HepG2 (cell line): Measurements from ENCODE around the gene IFT80. TPM values are rescaled to one million over a fixed set of nuclear protein-coding genes. Genes with fewer than 3 reads are reported as not detected.

Experiments
- AHR ChIP-seq: IDR thresholded peaks from 2 replicates; pipeline ENCODE4 v1.6.1; 2018; ENCODE audit warnings: missing genetic modification reagents, missing compliant biosample characterization
- BCL3 ChIP-seq: sonication (generic); formaldehyde crosslinking; IDR thresholded peaks from 2 replicates; pipeline ENCODE4 v1.5.1; 2020; ENCODE audit warnings: mild to moderate bottlenecking, missing genetic modification reagents, moderate library complexity
- DMTF1 ChIP-seq: sonication (generic); formaldehyde crosslinking; IDR thresholded peaks from 2 replicates; pipeline ENCODE4 v1.4.0; 2020; ENCODE audit warnings: mild to moderate bottlenecking, missing genetic modification reagents
- FLYWCH1 ChIP-seq: sonication (generic); formaldehyde crosslinking; IDR thresholded peaks from 2 replicates; pipeline ENCODE4 v1.8.1; 2023; ENCODE audit warnings: mild to moderate bottlenecking, missing genetic modification reagents
- FUBP1 ChIP-seq: sonication (generic); formaldehyde crosslinking; IDR thresholded peaks from 2 replicates; pipeline ENCODE4 v1.5.1; 2020; ENCODE audit warnings: missing genetic modification reagents, mild to moderate bottlenecking, borderline replicate concordance
- ISL2 ChIP-seq: sonication (generic); formaldehyde crosslinking; IDR thresholded peaks from 2 replicates; pipeline ENCODE4 v1.5.0; 2020; ENCODE audit warnings: missing genetic modification reagents
- MATR3 ChIP-seq: sonication (generic); formaldehyde crosslinking; IDR thresholded peaks from 2 replicates; pipeline ENCODE4 v1.4.0; 2020; ENCODE audit warnings: missing genetic modification reagents
- MEIS2 ChIP-seq: sonication (generic); formaldehyde crosslinking; IDR thresholded peaks from 2 replicates; pipeline ENCODE4 v1.9.0; 2021; ENCODE audit warnings: mild to moderate bottlenecking, missing genetic modification reagents
- MNT ChIP-seq: fragments of 450-650 bp; IDR thresholded peaks from 2 replicates; pipeline ENCODE4 v1.6.1; 2016
- NFE2L2 ChIP-seq: fragments of 150-350 bp; IDR thresholded peaks from 2 replicates; pipeline ENCODE4 v1.6.1; 2014; ENCODE audit warnings: low read length
- RBM22 ChIP-seq: fragments of 200-400 bp; formaldehyde crosslinking; optimal IDR thresholded peaks from 2 replicates; pipeline ENCODE3; 2017; ENCODE audit warnings: mild to moderate bottlenecking, low read length, moderate library complexity
- RNF2 ChIP-seq: fragments of 450-650 bp; conservative IDR thresholded peaks from 2 replicates; pipeline ENCODE4 v1.6.1; 2016; ENCODE audit warnings: low read depth
- RORA ChIP-seq: sonication (generic); formaldehyde crosslinking; IDR thresholded peaks from 2 replicates; pipeline ENCODE4 v1.5.0; 2020; ENCODE audit warnings: mild to moderate bottlenecking, missing genetic modification reagents, moderate library complexity
- SAP130 ChIP-seq: IDR thresholded peaks from 2 replicates; pipeline ENCODE4 v1.6.1; 2016; ENCODE audit warnings: low read depth
- SOX13 ChIP-seq, 3 experiments: fragments of 450-650 bp in 1 of 3; sonication (generic) in 1 of 3; formaldehyde crosslinking in 1 of 3; IDR thresholded peaks in 2 of 3; conservative IDR thresholded peaks in 1 of 3; 2 replicates each; pipeline versions ENCODE4 v1.5.0 to v1.6.1; 2016 to 2020; ENCODE audit warnings: antibody characterized with exemption in 1 of 3, mild to moderate bottlenecking in 1 of 3, missing compliant biosample characterization in 1 of 3, missing genetic modification reagents in 1 of 3, moderate library complexity in 1 of 3
- SP5 ChIP-seq: IDR thresholded peaks from 2 replicates; pipeline ENCODE4 v1.6.1; 2016; ENCODE audit warnings: low read depth, borderline replicate concordance
- TAF1 ChIP-seq: sonication (generic); formaldehyde crosslinking; IDR thresholded peaks from 2 replicates; pipeline ENCODE4 v1.4.0; 2020; ENCODE audit warnings: missing genetic modification reagents
- UBTF ChIP-seq: sonication (generic); formaldehyde crosslinking; IDR thresholded peaks from 2 replicates; pipeline ENCODE4 v1.4.0; 2020; ENCODE audit warnings: mild to moderate bottlenecking, missing genetic modification reagents
- ZFY ChIP-seq: sonication (generic); formaldehyde crosslinking; IDR thresholded peaks from 2 replicates; pipeline ENCODE4 v1.4.0; 2020; ENCODE audit warnings: missing genetic modification reagents
- ZNF616 ChIP-seq: sonication (generic); formaldehyde crosslinking; IDR thresholded peaks from 2 replicates; pipeline ENCODE4 v1.5.0; 2020; ENCODE audit warnings: low read depth, mild to moderate bottlenecking, missing genetic modification reagents
- polyA plus RNA-seq, 8 experiments: library from polyadenylated mRNA; depleted of rRNA in 3 of 8; stranded (reverse) in 7 of 8; unstranded in 1 of 8; fragments of >200 nt; fragmentation: Illumina TruSeq in 4 of 8; extraction: Trizol in 4 of 8; gene quantifications; 2 replicates each; pipeline versions ENCODE4 v1.2.1 to v1.2.3, GENCODE V29; 2011 to 2016; ENCODE audit warnings: low read depth in 4 of 8, missing spikeins in 1 of 8, mixed read lengths in 1 of 8; ENCODE audit not compliant: insufficient read depth in 1 of 8
- total RNA-seq, 5 experiments: library from RNA; depleted of rRNA; stranded (reverse); fragments of >200 nt; fragmentation: Illumina TruSeq; extraction: Trizol; gene quantifications; 2 replicates each; pipeline ENCODE4 v1.2.3, GENCODE V29; 2016; ENCODE audit warnings: low read depth in 1 of 5

IFT80 gene
- total and polyA plus RNA-seq, 2 of the 13 experiments (the other 11 are each of a cell fraction or from before 2014, with no cell fraction given) = 11.4 to 15.7 TPM

- TF ChIP-seq ZNF616 (CRISPR knock-in tag) (peak; percentile 37; the same call in 1 of the 2 replicates), RORA (CRISPR knock-in tag) (no peak), UBTF (peak; percentile 75; the same call in 1 of the 2 replicates), DMTF1 (no peak), NFE2L2 (no peak), MATR3 (no peak), SOX13 (IDR thresholded peaks at IDR 0.05) (no peak), SOX13 (CRISPR knock-in tag; conservative IDR thresholded peaks at IDR 0.05 in 1 of 2, IDR thresholded peaks at IDR 0.05 in 1 of 2) (no peak), SP5 (CRISPR knock-in tag) (no peak), FUBP1 (CRISPR knock-in tag) (no peak), ISL2 (CRISPR knock-in tag) (no peak), AHR (CRISPR knock-in tag) (no peak), TAF1 (CRISPR knock-in tag) (no peak), ZFY (CRISPR knock-in tag) (peak; percentile 47; the same call in 1 of the 2 replicates), RNF2 (no peak; the same call in 1 of the 2 replicates), MNT (no peak), FLYWCH1 (no peak), BCL3 (CRISPR knock-in tag) (no peak), SAP130 (CRISPR knock-in tag) (0 out of 2 replicates have a peak, but pooled peaks have one; percentile 14), RBM22 (no peak), MEIS2 (CRISPR knock-in tag) (peak; percentile 45; the same call in 1 of the 2 replicates)
These were observed 173.6 kb downstream of the IFT80 start, which contains the start of gene C3orf80 (continued) for GRCh38 chr3:160225176-160226025.
